ENCODE data around the gene IL10.

The IL10 gene

GRCh38 chr1:206772243-206772937, at the start of gene IL10:
Gene IL10, minus strand, starts transcription at chr1:206772494. Its CDS starts 59 bp downstream, at chr1:206772435.
- no peak for DNase-seq (ENCODE audit: low spot score)

- no peak for DNase-seq (ENCODE audit: low spot score)
Measured at GRCh38 chr1:206821493-206821892, 49.2 kb upstream of the IL10 start.

DNA sequence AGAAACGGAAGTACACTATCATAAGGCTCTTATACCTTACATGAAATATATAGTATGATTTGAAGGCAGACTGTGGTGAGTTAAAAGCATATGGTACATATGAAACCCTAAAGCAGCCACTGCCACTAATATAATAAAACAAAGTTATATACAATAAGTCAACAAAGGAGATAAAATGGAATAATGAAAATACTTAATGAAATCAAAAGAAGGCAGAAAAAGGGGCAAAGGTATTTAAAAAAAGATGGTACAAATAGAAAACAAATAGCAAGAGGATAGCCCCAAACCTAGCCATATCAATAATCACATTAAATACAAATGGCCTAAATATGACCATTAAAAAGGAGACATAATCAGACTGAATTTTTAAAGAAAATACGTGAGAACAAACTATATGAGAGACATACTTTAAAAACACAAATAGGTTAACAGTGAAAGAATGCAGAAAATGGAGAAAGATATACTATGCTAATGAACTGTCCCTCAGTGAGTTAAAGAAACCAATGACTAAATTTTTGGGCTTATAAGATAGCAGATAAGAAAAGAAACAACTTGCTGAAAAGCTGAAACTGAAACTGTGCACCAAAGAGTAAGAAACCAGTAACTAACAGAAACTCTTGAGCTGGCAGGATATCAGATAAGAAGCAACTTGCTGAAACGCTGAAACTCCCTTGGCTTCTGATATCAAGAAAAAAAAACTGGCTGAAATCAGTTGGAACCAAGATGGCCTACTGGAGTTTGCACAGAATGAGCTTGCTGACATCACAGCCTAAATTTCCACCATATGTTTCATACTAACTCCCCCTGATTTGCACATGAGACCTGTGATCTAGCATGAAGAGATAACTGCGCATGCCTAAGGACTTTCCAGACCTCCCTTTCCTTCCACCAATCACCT, 44.3 kb upstream of the IL10 start:
- DNase-seq (ENCODE audit: low spot score): peak; percentile 61

DNA sequence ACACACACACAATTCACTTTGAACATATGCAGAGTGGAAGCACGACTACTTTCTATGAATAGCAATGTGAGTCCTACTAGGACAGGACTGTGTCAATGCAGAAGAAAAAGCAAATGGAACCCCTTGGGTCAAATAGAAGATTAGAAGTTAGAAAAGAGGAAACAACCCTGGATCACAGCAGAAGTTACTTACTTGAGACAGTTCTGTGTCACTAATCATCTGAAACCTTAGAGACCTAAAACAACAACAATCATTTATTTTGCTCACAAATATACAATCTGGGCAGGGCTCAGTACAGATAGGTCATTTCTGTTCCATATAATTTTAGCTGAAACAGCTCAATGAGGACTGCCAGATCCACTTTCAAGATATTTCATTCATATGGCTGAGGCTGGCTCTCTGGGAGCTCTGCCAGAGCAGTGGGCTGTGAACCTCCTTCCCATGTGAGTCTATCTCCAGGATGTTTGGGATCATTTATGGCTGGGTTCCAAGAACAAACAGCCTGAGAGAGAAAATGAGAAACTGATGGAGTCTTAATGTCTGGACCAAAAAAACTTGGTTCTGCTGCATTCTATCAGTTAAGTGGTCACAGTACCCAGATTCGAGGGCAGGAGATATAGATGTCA, 42.5 kb upstream of the IL10 start:
- DNase-seq (ENCODE audit: low spot score): no peak

GRCh38 chr1:206812471-206812870, 40.2 kb upstream of the IL10 start:
- no peak for DNase-seq (ENCODE audit: low spot score)

DNA sequence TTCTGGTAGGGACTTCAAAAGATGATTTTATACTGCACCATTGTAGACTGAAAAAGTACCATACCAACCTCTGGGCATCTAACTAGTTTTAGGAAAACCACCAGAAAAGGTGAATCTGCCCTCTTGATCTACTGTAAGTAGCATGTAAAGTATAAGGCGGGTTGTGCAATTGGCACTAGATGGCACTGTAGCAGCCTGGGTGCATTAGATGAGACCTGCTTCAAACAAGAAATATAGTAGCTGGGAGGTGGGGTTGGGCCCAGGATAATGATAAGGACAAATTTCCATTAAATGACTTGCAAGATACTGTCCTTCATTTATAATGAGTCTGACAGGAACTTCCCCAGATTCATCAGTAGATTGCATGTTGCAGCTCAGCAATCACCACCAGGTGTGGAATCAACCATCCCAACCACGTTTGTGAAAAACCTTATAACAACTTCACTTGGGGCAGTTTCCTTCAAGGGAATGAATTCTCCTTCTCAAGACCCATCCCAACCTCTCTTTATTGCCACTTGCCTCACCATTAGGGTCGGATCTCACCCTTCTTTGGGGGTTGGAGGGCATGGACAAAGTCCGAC, 37.3 kb upstream of the IL10 start:
- peak; percentile 52 for DNase-seq (ENCODE audit: low spot score)

- DNase-seq (ENCODE audit: low spot score): peak; percentile 63
Measured at GRCh38 chr1:206808615-206809014, 36.3 kb upstream of the IL10 start.

- no peak for DNase-seq (ENCODE audit: low spot score)
Measured at GRCh38 chr1:206805357-206805756, 33.1 kb upstream of the IL10 start.

- no peak for DNase-seq (ENCODE audit: low spot score)
Measured at GRCh38 chr1:206804156-206804737, 32.0 kb upstream of the IL10 start.

DNA sequence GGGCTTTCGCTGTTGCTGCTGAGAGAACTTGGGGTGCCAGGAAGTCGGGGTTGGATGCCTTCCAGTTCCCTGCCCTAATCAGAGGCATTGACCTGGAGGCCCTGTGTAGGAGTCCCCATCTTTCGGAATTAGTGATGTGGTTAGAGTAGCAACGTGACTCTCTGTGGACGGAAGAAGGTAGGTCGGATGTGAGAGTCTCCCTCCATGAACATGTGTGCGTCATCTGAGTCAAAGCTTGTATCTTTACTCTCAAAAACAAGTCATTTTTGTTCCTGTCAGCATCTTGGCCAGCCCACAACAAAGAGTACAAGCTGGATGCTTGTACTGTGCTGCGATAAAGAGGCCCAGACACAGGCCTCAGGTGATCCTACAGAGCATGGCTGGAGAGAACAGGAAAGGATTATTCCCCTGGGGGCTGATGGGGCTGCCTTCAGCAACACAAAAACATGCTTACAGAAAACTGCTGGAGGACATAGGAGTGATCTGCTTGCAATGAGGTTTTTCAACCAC, 31.0 kb upstream of the IL10 start:
- peak; percentile 91 for DNase-seq (ENCODE audit: low spot score)

DNA sequence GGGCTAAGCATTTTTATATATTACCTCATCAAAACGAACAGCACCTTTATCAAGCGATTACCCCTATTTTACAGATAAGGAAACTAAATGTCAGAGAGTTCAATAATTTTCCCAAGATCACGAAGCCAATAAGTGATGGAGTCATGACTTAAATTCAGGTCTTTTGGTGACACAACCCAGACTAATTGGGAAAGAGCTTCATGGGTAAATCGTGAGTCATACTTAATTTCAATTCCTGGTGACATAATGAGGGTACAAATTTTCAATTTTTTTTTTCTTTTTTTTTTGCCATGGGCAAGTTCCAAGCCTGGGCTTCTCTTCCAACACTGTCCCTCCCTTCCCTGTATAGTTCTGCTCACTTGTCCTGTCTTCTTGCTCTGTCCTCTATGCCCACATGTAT, 30.1 kb upstream of the IL10 start:
- no peak for DNase-seq (ENCODE audit: low spot score)

GRCh38 chr1:206801467-206801866, 29.2 kb upstream of the IL10 start:
- no peak for DNase-seq (ENCODE audit: low spot score)

DNA sequence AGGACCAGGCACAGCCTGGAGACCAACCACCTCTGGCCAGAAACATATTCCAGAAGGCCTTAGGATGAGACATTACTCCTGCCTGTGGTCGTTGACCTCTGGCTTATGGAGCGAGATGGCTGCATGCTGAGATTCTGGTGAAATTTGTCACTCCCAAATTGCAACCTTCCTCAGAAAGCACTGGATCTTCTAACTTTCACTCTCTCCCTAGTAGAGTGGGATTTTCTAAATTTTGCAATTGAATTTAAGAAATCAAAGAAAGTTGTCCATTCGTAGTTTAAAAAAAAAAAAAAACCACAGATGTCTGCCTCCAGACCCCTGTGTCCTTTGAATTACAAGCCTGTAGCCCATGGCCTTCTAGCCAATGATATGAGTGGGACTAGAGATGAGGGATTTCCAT, 28.6 kb upstream of the IL10 start:
- DNase-seq (ENCODE audit: low spot score): no peak

- DNase-seq (ENCODE audit: low spot score): no peak
Measured at GRCh38 chr1:206800411-206800810, 28.1 kb upstream of the IL10 start.

DNA sequence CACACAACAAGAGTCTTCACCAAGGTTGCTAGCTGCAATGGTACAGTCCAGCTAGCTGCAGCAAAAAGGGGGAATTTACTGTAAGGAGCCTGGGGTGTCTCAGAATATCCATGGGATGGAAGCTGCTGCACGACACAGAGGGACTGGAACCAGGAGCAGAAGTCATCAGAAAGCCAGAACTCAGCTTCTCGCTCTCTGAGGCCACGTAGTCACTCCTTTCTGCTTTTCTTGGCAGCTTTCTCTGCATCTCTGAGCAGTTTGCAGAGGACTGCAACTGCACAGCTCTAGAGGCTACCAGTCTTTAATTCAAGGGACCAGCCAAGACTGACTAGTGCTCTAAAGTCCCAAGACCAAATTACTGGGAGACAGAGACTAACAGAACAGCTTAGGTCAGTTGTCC, 27.0 kb upstream of the IL10 start:
- DNase-seq (ENCODE audit: low spot score): no peak

DNA sequence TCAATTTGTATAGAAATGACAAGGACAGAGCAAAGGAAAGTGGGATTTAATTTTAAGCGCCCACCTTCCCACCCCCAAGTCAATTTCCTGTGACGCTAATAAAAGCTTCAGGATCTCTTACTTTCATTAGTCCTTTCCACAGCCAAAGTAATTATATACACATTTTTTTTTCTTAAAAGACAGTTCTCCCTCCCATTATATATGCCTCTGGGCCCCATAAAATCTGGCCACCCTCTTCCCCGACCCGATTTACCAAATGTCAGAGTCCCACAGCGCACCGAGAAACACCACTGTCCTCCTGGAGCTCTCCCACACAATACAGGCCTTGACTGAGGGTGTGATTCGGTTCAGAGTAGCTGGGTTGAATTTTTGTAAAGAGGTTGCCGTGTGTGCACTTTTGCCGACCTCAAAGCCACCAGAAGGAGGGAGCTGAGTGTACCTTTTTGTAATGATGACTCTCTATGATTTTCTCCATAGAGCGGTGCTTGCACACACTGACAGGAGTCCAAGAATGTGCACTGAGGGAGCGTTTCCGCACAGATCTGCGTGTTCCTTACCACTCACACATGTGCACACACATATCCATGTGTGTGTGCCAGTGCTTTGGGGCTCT, 26.2 kb upstream of the IL10 start:
- no peak for DNase-seq (ENCODE audit: low spot score)

GRCh38 chr1:206797534-206798383, 25.5 kb upstream of the IL10 start:
- peak; percentile 27 for DNase-seq (ENCODE audit: low spot score)

DNA sequence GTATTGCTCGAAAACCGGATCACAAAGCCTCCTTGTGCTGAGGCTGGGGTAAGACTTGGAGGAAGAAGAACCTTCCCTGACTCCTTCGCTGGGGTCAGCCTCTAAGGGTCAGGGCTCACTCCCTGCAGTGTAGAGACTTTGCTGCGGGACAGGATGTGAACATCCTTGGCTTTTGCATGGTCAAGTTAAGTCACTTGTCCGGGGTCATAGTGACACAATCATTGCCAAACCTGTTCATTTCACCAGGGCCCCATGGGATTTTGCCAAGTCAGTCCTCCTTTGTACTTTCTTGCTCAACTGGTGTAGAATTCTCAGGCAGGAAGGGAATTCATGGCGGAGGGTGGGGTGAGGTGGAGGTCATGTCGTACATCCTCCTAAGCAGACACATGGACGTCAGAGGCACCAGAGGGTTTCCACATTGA, 24.7 kb upstream of the IL10 start:
- no peak for DNase-seq (ENCODE audit: low spot score)

DNA sequence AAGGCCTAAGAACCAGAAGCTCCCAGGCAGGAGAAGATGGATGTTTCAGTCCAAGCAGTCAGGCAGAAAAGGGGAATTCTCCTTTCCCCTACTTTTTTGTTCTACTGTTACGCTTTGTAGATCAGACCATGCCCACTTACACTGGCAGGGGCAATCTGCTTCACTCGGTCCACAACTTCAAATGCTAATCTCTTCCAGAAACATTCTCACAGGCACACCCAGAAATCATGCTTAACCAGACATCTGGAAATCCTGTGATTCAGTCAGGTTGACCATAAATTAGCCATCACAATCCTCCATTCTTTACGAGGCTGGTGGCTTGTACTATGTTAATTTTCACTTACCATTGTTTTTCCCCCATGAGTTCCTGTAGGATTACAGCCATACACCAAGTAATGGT, 23.8 kb upstream of the IL10 start:
- DNase-seq (ENCODE audit: low spot score): no peak

DNA sequence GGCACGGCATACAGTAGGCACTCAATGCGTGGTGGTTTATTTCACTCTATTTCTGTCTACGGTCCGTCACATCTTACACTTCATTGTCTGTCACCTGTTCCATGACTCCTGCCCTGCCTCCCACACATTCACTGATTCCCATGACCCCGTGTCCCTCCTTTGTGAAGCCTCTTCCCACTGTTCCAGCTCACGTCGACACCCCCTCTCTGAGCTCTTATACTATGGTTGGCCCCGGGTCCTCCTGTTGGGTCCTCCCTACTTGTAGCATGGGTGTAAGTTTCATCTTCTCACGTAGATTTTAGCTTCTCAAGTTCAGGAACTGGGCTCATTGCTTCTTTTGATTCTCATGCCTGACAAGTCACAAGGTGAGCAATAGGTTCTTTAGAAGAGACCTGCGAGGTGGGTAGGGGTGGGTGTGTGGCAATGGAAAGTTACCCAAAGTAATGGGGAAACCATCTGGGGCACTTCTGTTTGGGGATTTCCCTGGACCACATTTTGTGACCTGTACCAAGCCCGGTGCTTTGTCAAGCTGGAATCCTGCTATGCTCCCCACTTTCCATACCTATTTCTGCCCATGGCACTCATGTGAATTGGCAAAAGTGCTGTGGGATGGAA, 22.1 kb upstream of the IL10 start:
- DNase-seq (ENCODE audit: low spot score): no peak

Data from CD4-positive, alpha-beta T cell treated with Interleukin-6 at 100 ng/mL for 8 hours (primary cell).